ENCODE results near the gene PTCD2. TPM values are rescaled to one million over a fixed set of nuclear protein-coding genes. Genes with fewer than 3 reads are reported as not detected.

PTCD2 gene
- total RNA-seq, 1 experiment from 2014 or later = 19.3 TPM

DNA sequence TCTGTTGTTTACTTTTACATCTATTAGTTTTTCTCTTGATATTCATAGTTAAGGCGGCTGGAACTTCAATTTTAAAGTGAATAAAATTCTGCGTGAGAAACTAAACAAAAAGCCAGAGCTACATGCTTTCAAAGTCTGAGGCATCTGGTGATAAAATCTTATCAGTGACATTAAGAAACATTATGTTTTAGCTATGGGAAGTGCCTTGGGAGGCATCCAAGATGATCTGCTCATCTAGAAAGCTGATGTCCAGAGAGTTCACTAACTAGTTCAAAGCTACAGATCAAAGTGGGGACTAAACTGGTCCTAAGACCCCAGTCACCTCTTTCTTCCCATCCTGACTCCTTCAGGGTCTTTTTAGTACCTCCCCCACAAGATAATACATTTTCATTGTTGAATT is 37.3 kb upstream of the PTCD2 start (continued):
- TF ChIP-seq, protein P1, sequence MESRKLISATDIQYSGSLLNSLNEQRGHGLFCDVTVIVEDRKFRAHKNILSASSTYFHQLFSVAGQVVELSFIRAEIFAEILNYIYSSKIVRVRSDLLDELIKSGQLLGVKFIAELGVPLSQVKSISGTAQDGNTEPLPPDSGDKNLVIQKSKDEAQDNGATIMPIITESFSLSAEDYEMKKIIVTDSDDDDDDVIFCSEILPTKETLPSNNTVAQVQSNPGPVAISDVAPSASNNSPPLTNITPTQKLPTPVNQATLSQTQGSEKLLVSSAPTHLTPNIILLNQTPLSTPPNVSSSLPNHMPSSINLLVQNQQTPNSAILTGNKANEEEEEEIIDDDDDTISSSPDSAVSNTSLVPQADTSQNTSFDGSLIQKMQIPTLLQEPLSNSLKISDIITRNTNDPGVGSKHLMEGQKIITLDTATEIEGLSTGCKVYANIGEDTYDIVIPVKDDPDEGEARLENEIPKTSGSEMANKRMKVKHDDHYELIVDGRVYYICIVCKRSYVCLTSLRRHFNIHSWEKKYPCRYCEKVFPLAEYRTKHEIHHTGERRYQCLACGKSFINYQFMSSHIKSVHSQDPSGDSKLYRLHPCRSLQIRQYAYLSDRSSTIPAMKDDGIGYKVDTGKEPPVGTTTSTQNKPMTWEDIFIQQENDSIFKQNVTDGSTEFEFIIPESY (IDR thresholded peaks at IDR 0.05; ENCODE audit: extremely low read depth, insufficient replicate concordance, low read length) = no peak
- TF ChIP-seq TCF7L2 (IDR thresholded peaks at IDR 0.05; ENCODE audit: borderline replicate concordance, extremely low read depth, insufficient read depth, insufficient read length) (no peak), CEBPB (IDR thresholded peaks at IDR 0.05; ENCODE audit: low read depth) (no peak), ELF1 (IDR thresholded peaks at IDR 0.05; ENCODE audit: borderline replicate concordance, low read depth) (no peak), ZFX (IDR thresholded peaks at IDR 0.05) (no peak), EGR1 (IDR thresholded peaks at IDR 0.05; ENCODE audit: low read depth) (no peak), EZH2 (IDR thresholded peaks at IDR 0.05) (no peak), SP1 (IDR thresholded peaks at IDR 0.05; ENCODE audit: low read depth) (no peak)
- TF ChIP-seq, protein P2, sequence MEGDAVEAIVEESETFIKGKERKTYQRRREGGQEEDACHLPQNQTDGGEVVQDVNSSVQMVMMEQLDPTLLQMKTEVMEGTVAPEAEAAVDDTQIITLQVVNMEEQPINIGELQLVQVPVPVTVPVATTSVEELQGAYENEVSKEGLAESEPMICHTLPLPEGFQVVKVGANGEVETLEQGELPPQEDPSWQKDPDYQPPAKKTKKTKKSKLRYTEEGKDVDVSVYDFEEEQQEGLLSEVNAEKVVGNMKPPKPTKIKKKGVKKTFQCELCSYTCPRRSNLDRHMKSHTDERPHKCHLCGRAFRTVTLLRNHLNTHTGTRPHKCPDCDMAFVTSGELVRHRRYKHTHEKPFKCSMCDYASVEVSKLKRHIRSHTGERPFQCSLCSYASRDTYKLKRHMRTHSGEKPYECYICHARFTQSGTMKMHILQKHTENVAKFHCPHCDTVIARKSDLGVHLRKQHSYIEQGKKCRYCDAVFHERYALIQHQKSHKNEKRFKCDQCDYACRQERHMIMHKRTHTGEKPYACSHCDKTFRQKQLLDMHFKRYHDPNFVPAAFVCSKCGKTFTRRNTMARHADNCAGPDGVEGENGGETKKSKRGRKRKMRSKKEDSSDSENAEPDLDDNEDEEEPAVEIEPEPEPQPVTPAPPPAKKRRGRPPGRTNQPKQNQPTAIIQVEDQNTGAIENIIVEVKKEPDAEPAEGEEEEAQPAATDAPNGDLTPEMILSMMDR (IDR thresholded peaks at IDR 0.05 in 2 of 3, conservative IDR thresholded peaks at IDR 0.05 in 1 of 3; ENCODE audit: borderline replicate concordance in 1 of 3, insufficient read depth in 1 of 3, low read depth in 2 of 3, low read length in 2 of 3) = no peak
- TF ChIP-seq, protein P3, sequence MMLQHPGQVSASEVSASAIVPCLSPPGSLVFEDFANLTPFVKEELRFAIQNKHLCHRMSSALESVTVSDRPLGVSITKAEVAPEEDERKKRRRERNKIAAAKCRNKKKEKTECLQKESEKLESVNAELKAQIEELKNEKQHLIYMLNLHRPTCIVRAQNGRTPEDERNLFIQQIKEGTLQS (IDR thresholded peaks at IDR 0.05) = no peak

DNA sequence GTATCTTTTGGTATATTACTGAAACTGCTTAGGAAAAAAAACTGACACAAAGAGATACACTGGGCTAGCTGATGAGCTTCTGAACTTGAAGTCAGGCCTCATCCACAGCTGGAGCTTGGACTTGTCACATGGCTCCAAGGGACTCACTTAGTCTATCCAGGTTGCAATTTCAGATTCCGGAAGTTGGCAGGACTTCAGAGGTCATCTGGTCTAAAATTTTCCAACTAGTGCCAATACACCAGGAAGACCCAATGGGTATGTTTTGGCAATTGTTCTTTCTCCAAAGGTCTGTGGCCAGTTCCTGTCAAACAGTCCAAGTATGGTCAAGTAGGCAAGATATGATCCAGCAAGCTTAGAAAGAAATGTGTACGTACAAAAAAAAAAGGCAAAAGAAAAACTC is 36.8 kb upstream of the PTCD2 start:
- no peak for ATAC-seq
- H3K4me2 ChIP-seq (ENCODE audit: low read length) = no peak overlapping the region
- intact Hi-C loops (cut with micrococcal nuclease) = no loop called here
- H3K9me3 ChIP-seq (ENCODE audit: control insufficient read depth in 1 of 2, insufficient read depth in 1 of 2, low read depth in 1 of 2, low read length in 2 of 2) = no peaks in the 10 kb centered on the region
- peaks cover 0 to 21% of the 10 kb centered on the region in 2 experiments; a peak in 2 of 4 replicates for H3K36me3 ChIP-seq (ENCODE audit: control insufficient read depth in 1 of 2, insufficient read depth in 2 of 2, low read length in 2 of 2)
- no peak overlapping the region for H3K27ac ChIP-seq (ENCODE audit: low read depth, low read length)
- no peak for TF ChIP-seq EGR1 (IDR thresholded peaks at IDR 0.05; ENCODE audit: low read depth)
- TF ChIP-seq SP1 (IDR thresholded peaks at IDR 0.05; ENCODE audit: low read depth) = no peak
- TF ChIP-seq, protein P1 (IDR thresholded peaks at IDR 0.05; ENCODE audit: extremely low read depth, insufficient replicate concordance, low read length) = no peak
- no peak for TF ChIP-seq SRF (IDR thresholded peaks at IDR 0.05; ENCODE audit: low read depth)
- no peak for TF ChIP-seq ZFX (IDR thresholded peaks at IDR 0.05)
- no peak for TF ChIP-seq POLR2A (IDR thresholded peaks at IDR 0.05; ENCODE audit: borderline replicate concordance, extremely low read depth, insufficient read depth, insufficient read length)
- TF ChIP-seq ELF1 (IDR thresholded peaks at IDR 0.05; ENCODE audit: borderline replicate concordance, low read depth) = no peak
- no peak for TF ChIP-seq ZNF274 (IDR thresholded peaks at IDR 0.05; ENCODE audit: low read depth, low read length)
- no peak for TF ChIP-seq FOSL1 (IDR thresholded peaks at IDR 0.05; ENCODE audit: low read depth)
- 0 out of 2 replicates have a peak, but pooled peaks cover 3% of the 10 kb centered on the region for H4K20me1 ChIP-seq (ENCODE audit: insufficient read depth)
- ChIA-PET CTCF (interaction anchor here (1.7 to 2.4 kb wide), 2 partner anchors 15 to 25 kb away, joined by 6 to 7 read pairs; no protein-coding TSS in a partner anchor), POLR2A (interaction anchor here (1.9 kb wide), 1 partner anchor 25 kb away, joined by 4 read pairs; no protein-coding TSS in a partner anchor), RAD21 (ENCODE audit: low non-redundant PET in 1 of 2, low total read pairs in 2 of 2, uncharacterized antibody in 2 of 2, unreplicated experiment in 2 of 2) (no interaction called here)
- H2AFZ ChIP-seq (ENCODE audit: low read depth, low read length, poor library complexity, severe bottlenecking) = no peak overlapping the region
- H3K79me2 ChIP-seq (ENCODE audit: insufficient read depth, low read length) = peaks cover 38% of the 10 kb centered on the region
- H3K9ac ChIP-seq (ENCODE audit: low read length) = no peak overlapping the region
- no peak for DNase-seq (ENCODE audit: low read depth, low spot score)
- no peak overlapping the region for H3K4me3 ChIP-seq (replicated peaks in 1 of 2; ENCODE audit: low read depth in 1 of 2, low read length in 2 of 2)
- no TSS peak for BruUV-seq (replicated peaks)
- H3K4me1 ChIP-seq (ENCODE audit: control insufficient read depth in 1 of 2, insufficient read depth in 2 of 2, low read length in 2 of 2) = peaks cover 0 to 5% of the 10 kb centered on the region in 2 experiments; a peak in 1 of 4 replicates
- H3K9me2 ChIP-seq (ENCODE audit: insufficient read depth) = no peaks in the 10 kb centered on the region
- no peaks in the 10 kb centered on the region for H3K27me3 ChIP-seq (ENCODE audit: insufficient read depth, low read length)

Measured in HCT116 (cell line).